ENCODE data around the gene OR52E4.

Gene OR52E4

GRCh38 chr11:5880329-5880728 is at the start of gene OR52E4:
Gene OR52E4, plus strand, starts transcription at chr11:5880629. Its CDS starts 3,664 bp downstream, at chr11:5884293.
- H3K4me3 ChIP-seq (ENCODE audit: low read depth, low read length): no peak within 1 kb of the TSS
- TF ChIP-seq CTCF (IDR thresholded peaks at IDR 0.05; ENCODE audit: borderline replicate concordance, insufficient read depth, low read depth, low read length): no peak

- no peak for TF ChIP-seq CTCF (IDR thresholded peaks at IDR 0.05; ENCODE audit: borderline replicate concordance, insufficient read depth, low read depth, low read length)
Observed at GRCh38 chr11:5831196-5831829, 49.1 kb upstream of the OR52E4 start.

GRCh38 chr11:5833446-5833845 is 47.0 kb upstream of the OR52E4 start:
- TF ChIP-seq CTCF (IDR thresholded peaks at IDR 0.05; ENCODE audit: borderline replicate concordance, insufficient read depth, low read depth, low read length): no peak

More at GRCh38 chr11:5831196-5831829, 49.1 kb upstream of the OR52E4 start:
- H3K4me3 ChIP-seq (ENCODE audit: low read depth, low read length): no peak overlapping the region

GRCh38 chr11:5837695-5838094 is 42.7 kb upstream of the OR52E4 start:
- TF ChIP-seq CTCF (IDR thresholded peaks at IDR 0.05; ENCODE audit: borderline replicate concordance, insufficient read depth, low read depth, low read length): no peak
- H3K4me3 ChIP-seq (ENCODE audit: low read depth, low read length): no peak overlapping the region

More at GRCh38 chr11:5833446-5833845, 47.0 kb upstream of the OR52E4 start:
- H3K4me3 ChIP-seq (ENCODE audit: low read depth, low read length): no peak overlapping the region

GRCh38 chr11:5841797-5842196 is 38.6 kb upstream of the OR52E4 start, which contains the start of gene OR52E6:
Gene OR52E6, minus strand, starts transcription at chr11:5841897. Its CDS starts 0 bp downstream, at chr11:5841897.
- no peak within 1 kb of the TSS for H3K4me3 ChIP-seq (ENCODE audit: low read depth, low read length)
- TF ChIP-seq CTCF (IDR thresholded peaks at IDR 0.05; ENCODE audit: borderline replicate concordance, insufficient read depth, low read depth, low read length): no peak

- no peak for TF ChIP-seq CTCF (IDR thresholded peaks at IDR 0.05; ENCODE audit: borderline replicate concordance, insufficient read depth, low read depth, low read length)
- no peak overlapping the region for H3K4me3 ChIP-seq (ENCODE audit: low read depth, low read length)
Observed at GRCh38 chr11:5846701-5847100, 33.7 kb upstream of the OR52E4 start.

- no peak for TF ChIP-seq CTCF (IDR thresholded peaks at IDR 0.05; ENCODE audit: borderline replicate concordance, insufficient read depth, low read depth, low read length)
- H3K4me3 ChIP-seq (ENCODE audit: low read depth, low read length): no peak overlapping the region
Observed at GRCh38 chr11:5847711-5848110, 32.7 kb upstream of the OR52E4 start.
